GM10248 (cell line): ENCODE measurements around the gene ANLN.

Source experiments
- CTCF ChIA-PET: fragments of 300-600 bp; sonication (Branson Sonifier 250); formaldehyde crosslinking; extraction: SDS; loops from one replicate; lab custom pipeline; 2021; ENCODE audit warnings: antibody characterized with exemption; lab: Yijun Ruan, JAX
- POLR2A ChIA-PET: fragments of 350-650 bp; sonication (Branson Sonifier 250); formaldehyde crosslinking; extraction: SDS; loops from one replicate; lab custom pipeline; 2020; ENCODE audit warnings: antibody characterized with exemption; lab: Yijun Ruan, JAX
- DNase-seq: peaks from one replicate; pipeline ENCODE4 v3.0.0; 2012; ENCODE audit errors: extremely low spot score
- TF ChIP-seq, protein P1 (sequence below): IDR thresholded peaks from 2 replicates; pipeline ENCODE4 v1.5.1; 2012; ENCODE audit warnings: mild to moderate bottlenecking, low read depth; ENCODE audit errors: extremely low read depth, missing control alignments, control extremely low read depth

ANLN gene

DNA sequence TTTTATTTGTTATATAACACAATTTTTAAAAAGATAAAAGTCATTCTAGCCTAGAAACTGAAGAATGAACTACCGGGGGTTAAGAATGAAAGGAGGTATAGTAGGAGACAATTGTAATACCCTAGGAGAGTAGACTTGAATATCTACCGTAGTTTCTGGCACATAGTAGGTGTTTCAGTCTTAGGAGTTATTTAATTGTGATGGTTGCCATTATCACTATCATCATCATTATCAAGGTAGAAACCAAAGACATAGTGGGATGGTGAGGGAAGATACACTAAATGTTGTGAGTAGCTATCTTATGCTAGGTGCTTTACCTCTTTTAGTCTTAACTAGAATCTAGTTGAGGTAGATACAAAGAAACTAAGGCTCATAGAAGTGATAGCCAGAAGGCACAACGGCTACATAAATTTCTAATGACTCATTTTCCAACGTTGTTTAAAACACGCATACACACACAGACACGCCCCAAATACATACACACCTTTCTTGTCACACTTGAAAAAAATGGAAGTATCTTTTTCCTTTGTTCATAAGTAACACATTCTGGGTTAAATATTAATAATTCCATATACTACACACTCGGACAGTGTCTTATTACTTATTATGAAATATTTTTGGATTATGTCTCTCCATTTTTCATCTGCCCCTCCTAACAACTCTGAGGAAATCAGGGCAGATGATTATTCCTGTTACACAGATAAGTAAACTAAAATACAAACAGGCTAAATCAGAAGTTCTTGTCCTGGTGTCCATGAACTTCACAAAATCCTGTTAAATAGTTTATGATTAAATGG, 2.0 kb upstream of the ANLN start:
- ChIA-PET CTCF (interaction anchor here (0.7 to 1.7 kb wide), 4 partner anchors 9 to 54 kb away, joined by 3 to 4 read pairs (median 4); a partner anchor contains a TSS), POLR2A (no interaction called here)
- DNase-seq: no peak
- TF ChIP-seq, protein P1, sequence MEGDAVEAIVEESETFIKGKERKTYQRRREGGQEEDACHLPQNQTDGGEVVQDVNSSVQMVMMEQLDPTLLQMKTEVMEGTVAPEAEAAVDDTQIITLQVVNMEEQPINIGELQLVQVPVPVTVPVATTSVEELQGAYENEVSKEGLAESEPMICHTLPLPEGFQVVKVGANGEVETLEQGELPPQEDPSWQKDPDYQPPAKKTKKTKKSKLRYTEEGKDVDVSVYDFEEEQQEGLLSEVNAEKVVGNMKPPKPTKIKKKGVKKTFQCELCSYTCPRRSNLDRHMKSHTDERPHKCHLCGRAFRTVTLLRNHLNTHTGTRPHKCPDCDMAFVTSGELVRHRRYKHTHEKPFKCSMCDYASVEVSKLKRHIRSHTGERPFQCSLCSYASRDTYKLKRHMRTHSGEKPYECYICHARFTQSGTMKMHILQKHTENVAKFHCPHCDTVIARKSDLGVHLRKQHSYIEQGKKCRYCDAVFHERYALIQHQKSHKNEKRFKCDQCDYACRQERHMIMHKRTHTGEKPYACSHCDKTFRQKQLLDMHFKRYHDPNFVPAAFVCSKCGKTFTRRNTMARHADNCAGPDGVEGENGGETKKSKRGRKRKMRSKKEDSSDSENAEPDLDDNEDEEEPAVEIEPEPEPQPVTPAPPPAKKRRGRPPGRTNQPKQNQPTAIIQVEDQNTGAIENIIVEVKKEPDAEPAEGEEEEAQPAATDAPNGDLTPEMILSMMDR: no peak

DNA sequence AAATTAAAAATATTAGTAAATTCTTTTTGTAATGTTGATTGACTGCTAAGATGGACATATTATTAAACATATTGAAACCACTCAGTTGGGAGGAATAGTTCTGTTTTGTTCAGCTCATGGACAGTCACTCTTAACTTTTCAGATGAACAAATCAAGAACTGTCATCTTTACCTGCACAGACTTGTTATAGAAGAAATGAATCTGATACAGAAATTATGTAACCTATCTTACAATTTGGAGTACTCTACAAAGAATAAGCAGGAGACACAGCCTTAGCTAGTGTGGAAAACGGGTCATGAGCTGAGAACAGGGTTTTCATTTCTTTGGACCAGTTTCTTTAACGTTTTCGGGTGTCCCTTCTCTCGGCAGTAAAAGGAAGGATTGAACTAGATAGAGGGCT, 1.2 kb upstream of the ANLN start:
- TF ChIP-seq, protein P1: no peak
- DNase-seq: no peak
- CTCF ChIA-PET: interaction anchor here (0.8 to 1.7 kb wide), 3 partner anchors 10 to 794 kb away, joined by 3 to 4 read pairs (median 3); no protein-coding TSS in a partner anchor
- POLR2A ChIA-PET: no interaction called here

DNA sequence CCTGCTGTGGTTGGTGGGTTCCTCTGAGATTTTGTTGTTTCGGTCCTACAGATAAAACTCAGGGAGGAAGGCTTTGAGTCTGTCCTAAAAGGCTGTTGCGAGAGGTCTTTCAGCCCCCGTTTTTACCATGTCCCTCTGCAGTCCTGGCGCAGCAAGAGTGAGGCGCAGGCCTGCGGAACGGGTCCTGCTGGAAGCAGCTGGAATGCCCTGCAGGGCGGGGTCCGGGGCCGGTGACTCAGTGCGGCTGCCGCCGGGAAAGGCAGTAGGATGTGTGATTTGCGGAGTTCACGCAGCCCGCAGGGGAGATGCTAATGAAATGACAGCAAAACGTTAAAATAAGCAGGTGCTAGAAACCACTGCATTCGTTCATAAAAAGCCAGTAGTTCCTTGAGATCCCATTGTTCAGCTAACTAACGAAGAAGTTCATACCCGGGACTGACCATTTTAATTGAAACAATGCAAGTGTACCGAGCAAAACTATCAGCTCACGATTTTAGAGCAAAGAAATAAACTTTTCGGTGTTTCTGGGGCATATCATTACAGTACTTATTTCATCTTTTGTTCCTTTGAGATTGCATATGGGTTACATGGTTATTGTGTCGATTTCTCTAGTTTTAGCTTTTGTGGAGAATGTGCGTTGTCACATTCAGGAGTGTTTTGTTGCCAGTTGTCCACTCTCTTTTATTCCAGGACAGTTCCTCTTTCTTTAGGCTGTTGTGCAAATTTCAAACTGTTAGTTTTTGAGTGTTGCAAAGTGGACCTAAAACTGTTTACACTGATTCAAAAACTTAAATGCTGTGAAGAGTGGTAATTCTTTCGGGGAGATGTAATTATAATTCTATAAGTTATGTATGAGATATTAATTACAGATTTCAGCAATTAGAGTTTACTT, 783 bp downstream of the ANLN start:
- CTCF ChIA-PET: interaction anchor here (2.7 kb wide), 1 partner anchor 23 kb away, joined by 10 read pairs; a partner anchor contains a TSS

DNA sequence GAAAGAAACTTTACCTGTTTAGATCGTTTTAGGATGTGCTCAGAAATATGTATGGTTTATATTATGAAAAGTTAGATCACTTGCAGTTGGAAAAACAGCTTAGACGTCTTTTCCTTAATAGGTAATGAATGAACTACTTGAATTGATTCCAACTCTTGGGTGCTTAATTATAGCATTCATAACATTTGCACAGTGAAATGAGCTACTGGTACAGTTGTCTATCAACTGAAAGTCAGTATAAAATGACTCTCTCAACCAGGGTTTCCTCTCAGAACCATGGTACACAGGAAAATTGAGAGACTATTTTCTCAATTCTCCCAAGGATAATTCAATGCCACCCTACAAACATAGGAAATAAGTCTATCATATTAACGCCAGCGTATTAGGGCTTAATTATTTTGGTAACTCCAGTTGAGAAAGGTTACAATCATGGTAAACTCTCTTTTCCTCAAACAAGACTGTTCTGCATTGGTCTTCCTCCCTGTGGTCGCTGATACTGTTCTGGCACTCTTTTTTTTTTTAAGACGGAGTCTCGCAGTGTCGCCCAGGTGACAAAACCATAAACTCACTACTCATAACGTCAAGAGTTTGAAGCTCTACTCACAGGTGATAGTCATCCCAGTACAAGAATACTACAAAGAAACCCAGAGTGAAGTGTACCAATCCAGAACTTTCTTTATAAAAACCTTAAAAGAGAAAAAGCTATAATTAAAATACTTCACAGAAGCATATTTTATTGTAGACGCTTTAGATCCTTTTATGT, 2.0 kb downstream of the ANLN start:
- ChIA-PET POLR2A (interaction anchor here (0.6 kb wide), 1 partner anchor 27 kb away, joined by 3 read pairs; no protein-coding TSS in a partner anchor), CTCF (interaction anchor here (1.3 to 3.1 kb wide), 5 partner anchors 10 to 808 kb away, joined by 3 to 14 read pairs (median 4); a partner anchor contains a TSS)
- peak; percentile 37 for DNase-seq
- TF ChIP-seq, protein P1: no peak

More for the DNA sequence above, 783 bp downstream of the ANLN start:
- peak; percentile 34 for DNase-seq
- TF ChIP-seq, protein P1: no peak
- POLR2A ChIA-PET: no interaction called here

DNA sequence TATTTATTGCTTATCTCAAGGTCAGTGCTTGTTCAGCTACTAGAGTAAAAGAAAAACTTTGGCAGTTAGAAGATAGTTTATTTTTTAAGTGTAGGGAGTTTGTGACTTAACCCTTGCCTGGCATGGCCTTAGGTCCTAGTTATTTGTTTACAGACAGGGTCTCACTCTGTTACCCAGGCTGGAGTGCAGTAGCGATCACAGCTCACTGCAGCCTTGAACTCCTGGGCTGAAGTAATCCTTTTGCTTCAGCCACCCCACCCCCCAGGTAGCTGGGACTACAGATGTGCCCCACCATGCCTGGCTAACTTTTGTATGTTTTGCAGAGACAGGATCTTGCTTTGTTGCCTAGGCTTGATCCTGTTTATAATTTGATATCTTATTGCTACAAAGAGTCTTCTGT, 4.2 kb downstream of the ANLN start:
- POLR2A ChIA-PET: no interaction called here
- TF ChIP-seq, protein P1: no peak
- CTCF ChIA-PET: interaction anchor here (0.9 to 3.1 kb wide), 5 partner anchors 8 to 805 kb away, joined by 3 to 14 read pairs (median 3); no protein-coding TSS in a partner anchor
- DNase-seq: no peak
